GM21423 (cell line): ENCODE results near the gene CEP164.
"Not testable (repeated sequence)": the region's sequence is repeated elsewhere in the genome, so short reads cannot be mapped to it uniquely, and the experiment has no call there.

ENCODE experiments used
- ATAC-seq: cut with Tn5 transposase; IDR thresholded peaks from one replicate; pipeline ENCODE4 v1.9.1; 2021; ENCODE audit warnings: mild to moderate bottlenecking, moderate library complexity; ENCODE audit not compliant: unreplicated experiment

CEP164 gene

GRCh38 chr11:117392001-117392690 is 64.5 kb downstream of the CEP164 start:
- no peak for ATAC-seq

- ATAC-seq: no peak
These were observed 65.3 kb downstream of the CEP164 start for GRCh38 chr11:117392979-117393378.

DNA sequence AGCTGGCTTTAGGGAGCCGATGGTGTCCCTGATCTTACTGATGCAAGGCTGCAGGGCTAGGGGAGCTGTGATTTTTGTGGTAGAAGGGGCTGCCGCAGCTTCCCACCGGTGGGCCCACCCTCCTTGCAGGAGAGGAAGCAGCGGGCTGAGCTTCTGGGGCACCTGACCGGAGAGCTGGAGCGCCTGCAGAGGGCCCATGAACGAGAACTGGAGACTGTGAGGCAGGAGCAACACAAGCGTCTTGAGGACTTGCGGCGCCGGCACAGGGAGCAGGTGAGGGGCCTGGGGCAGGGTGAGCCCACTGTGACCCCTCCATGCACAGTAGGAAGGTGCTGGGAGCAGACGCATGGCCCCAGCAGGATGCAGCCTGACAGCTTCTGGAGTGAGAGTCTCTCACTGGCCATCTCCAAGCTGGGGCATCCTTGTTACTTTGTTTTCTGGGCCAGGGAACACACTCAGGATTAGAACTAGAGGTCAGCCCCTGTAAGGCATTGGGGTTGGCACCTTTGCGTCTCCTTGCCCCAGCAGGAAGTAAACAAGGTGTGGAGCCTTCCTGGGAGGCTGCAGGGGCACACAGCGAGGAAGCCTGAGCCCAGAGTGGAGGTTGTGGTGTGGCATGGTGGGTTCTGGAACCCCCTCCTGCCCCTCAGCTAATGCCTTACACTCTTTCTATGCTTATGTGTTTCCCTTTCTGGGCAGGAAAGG is 66.7 kb downstream of the CEP164 start:
- ATAC-seq: no peak

DNA sequence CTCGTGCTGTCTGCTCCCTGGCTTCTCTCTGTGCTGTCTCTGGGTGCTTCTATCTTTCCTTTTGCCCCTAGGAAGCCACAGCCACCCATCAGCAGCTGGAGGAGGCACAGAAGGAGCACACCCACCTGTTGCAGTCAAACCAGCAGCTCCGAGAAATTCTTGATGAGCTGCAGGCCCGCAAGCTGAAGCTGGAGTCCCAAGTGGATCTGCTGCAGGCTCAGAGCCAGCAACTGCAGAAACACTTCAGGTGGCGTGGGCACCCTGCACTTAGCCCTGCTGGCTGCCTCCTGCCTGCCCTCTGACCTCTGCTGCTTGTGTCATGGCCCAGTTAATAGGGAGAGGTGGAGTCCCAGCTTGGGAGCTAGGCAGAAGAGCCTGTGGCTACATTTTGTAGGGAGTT is 67.8 kb downstream of the CEP164 start:
- ATAC-seq: no peak

DNA sequence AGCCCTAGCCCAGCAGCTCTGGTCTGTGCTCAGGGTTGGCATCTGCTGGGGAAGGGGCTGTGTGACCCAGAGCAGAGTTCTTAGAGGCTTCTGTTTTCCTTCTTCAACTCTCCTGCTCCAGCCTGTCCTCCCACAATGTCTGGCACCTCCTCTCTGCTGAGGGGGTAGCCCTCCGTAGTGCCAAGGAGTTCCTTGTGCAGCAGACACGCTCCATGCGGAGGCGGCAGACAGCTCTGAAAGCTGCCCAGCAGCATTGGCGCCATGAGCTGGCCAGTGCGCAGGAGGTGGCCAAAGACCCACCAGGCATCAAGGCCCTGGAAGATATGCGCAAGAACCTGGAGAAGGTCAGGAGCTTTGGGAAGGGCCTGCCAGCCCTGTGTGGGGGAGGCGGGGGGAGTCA is 69.3 kb downstream of the CEP164 start:
- ATAC-seq: no peak

DNA sequence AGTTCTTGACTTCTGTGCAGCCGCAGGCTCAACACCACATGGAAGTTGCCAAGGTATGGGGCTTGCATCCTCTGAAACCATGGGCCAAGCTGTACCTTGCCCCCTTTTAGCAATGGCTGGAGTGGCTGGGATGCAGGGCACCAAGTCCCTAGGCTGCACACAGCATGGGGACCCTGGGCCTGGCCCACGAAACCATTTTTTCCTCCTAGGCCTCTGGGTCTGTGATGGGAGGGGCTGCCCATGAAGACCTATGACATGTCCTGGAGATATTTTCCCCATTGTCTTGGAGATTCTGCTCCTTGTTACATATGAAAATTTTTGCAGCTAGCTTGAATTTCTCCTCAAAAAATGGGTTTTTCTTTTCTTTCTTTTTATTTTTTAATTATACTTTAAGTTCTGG is 71.0 kb downstream of the CEP164 start:
- ATAC-seq: not testable (repeated sequence)

GRCh38 chr11:117399100-117399840 is 71.6 kb downstream of the CEP164 start:
- ATAC-seq: not testable (repeated sequence)

DNA sequence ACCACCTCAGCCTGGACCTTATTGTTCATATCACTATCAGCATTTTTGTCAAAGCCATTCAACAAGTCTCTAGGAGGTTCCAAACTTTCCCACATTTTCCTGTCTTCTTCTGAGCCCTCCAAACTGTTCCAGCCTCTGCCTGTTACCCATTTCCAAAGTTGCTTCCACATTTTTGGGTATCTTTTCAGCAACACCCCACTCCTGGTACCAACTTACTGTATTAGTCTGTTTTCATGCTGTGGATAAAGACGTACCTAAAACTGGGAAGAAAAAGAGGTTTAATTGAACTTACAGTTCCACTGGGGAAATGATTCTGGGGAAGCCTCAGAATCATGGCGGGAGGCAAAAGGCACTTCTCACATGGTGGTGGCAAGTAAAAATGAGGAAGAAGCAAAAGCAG is 78.2 kb downstream of the CEP164 start:
- ATAC-seq: not testable (repeated sequence)

GRCh38 chr11:117407016-117407415 is 79.4 kb downstream of the CEP164 start:
- no peak for ATAC-seq

DNA sequence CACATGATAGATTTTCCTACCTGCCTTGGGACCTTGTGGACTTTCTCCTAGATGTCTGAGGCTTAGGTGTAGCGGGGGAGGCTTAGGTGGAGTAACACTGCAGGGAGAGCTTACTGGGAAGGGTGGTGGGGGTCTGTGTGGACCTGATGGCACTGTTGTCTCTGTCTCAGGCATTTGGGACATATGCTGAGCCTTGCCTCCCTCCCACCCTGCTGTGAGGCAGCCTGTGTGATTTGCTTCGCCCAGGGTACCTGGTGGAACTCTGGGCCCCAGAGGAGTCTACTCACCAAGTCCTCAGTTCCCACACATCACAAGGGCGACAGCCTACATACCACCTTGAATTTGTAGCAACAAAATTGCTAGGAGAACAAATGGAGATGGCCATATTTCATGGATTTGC is 80.7 kb downstream of the CEP164 start:
- ATAC-seq: no peak

DNA sequence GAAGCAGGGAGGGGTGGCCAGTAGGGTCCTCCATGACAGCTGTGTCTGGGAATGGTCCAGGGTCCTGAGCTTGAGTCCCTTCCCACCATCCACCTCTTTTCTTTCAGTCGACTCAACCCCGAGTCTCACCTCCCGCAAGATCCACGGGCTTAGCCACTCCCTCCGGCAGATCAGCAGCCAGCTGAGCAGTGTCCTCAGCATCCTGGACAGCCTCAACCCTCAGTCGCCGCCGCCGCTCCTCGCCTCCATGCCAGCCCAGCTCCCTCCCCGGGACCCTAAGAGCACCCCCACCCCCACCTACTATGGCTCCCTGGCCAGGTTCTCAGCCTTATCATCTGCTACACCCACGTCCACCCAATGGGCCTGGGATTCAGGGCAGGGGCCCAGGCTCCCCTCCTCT is 81.9 kb downstream of the CEP164 start:
- no peak for ATAC-seq

GRCh38 chr11:117410238-117410637 is 82.6 kb downstream of the CEP164 start:
- no peak for ATAC-seq

- no peak for ATAC-seq
These were observed 83.4 kb downstream of the CEP164 start for GRCh38 chr11:117410861-117411710.

- ATAC-seq: no peak
These were observed 84.1 kb downstream of the CEP164 start for GRCh38 chr11:117411736-117412135.

DNA sequence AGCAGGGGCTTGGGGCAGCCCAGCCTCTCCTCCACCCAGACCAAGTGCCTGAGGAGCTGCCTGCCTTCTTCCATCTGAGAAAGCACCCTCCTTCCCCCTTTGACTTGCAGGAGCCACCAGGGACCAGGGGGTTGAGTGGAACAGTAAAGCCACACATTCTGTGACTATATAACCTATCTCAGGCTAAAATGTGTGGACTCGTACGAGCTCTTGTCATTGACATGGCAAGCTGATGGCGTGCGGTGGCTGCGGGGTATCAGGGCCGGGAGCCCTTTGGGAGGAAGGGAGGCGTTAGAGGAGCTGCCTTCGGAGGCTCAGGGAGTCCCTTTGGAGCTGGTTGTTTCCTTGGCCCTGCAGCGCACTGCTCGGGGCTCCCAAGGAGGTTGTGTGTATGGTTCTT is 84.5 kb downstream of the CEP164 start:
- ATAC-seq: no peak

DNA sequence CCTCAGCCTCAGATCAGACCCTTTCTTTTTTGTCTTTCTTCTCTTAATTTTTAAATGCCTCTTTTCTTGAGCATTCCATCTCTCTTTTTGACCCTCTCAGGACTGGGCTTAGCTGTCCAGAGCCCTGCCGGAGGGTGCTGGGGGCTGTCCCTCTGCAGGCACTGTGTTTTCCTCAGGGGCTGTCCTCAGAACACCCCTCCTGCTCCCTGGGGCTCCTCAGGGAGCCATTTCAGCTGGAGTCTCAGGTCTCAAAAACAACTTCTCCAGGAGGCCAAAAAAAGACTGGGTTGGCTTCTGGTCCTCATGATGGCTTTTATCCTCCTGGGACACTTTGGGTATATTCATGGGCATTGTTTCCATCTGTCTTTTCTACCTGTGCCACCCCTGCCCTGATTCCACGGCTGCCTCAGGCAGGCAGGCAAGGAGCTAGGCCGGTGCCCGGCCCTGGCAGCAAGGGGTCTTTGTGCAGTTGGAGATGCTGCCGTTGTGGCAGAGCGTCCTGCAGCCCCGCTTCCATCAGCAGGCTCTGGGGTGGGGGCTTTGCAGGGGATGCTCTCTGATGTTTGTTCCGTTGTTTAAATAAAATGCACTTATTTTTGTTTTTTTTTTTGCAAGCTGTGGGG is 85.1 kb downstream of the CEP164 start:
- no peak for ATAC-seq

GRCh38 chr11:117413616-117414015 is 86.0 kb downstream of the CEP164 start:
- no peak for ATAC-seq

- ATAC-seq: no peak
These were observed 87.1 kb downstream of the CEP164 start for GRCh38 chr11:117414724-117415123.

DNA sequence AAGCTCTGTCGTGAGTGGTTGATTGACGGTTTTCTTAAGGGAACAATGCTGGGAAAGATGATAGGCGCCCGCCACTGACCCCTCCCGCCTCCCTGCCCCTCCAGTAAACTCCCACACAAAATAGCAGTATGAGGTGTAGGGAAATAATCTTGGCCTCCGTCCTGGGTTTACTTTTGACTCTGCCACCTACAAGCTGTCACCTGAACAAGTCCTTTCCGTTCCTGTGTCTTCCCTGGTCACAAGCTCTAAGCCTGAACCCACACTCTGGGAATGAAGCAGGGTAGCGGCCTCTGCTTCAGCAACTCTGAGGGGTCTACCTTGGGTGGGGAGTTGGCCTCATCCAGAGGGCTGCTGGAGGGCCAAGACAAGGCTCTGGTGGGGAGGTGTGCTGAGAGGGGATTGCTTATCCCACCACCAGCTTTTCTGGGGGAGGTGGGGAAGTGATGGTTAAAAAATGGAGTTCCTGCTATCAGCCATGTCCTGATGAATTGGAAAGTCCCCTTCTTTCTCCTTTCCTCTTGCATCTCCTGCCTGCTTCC is 87.8 kb downstream of the CEP164 start:
- no peak for ATAC-seq

DNA sequence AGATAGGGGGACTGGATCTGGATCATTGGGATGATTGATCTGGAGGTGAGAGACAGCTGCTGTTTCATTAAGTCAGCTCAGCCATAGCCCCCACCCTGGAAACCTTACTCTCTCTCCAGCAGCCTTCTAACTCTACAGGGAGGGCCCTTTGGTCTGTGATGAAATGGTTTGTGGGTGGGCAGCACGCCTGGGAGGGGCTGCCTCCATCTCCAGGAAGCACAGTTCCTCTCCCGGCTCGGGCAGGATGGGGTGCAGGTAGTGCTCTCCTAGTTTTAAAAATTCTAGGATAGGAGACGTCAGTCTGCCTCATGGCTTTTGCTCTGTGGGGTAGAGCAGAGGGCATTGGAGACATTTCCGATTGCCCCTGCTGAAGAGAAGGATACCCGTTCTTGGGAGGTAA is 89.7 kb downstream of the CEP164 start:
- ATAC-seq: no peak
